Spleen (tissue), 3 donors: ENCODE data around the gene MYRF.

ENCODE experiments used
- POLR2A ChIP-seq, 3 donors: fragments of 450-650 bp; IDR thresholded peaks; one replicate each; pipeline ENCODE4 v1.5.1; 2017; ENCODE audit warnings: antibody characterized with exemption in 3 of 3, mild to moderate bottlenecking in 1 of 3
- POLR2AphosphoS5 ChIP-seq, 3 donors: sonication (generic); formaldehyde crosslinking; IDR thresholded peaks; one replicate each; pipeline ENCODE4 v1.5.1; 2017; ENCODE audit warnings: antibody characterized with exemption in 3 of 3

DNA sequence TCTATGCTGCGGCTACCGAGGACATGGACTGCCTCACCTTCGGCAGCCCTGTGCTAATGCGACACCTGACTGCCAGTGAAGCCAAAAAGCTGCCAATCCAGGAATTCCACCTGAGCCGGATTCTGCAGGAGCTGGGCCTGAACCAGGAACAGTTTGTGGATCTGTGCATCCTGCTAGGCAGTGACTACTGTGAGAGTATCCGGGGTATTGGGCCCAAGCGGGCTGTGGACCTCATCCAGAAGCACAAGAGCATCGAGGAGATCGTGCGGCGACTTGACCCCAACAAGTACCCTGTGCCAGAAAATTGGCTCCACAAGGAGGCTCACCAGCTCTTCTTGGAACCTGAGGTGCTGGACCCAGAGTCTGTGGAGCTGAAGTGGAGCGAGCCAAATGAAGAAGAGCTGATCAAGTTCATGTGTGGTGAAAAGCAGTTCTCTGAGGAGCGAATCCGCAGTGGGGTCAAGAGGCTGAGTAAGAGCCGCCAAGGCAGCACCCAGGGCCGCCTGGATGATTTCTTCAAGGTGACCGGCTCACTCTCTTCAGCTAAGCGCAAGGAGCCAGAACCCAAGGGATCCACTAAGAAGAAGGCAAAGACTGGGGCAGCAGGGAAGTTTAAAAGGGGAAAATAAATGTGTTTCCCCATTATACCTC lies 43.6 kb downstream of the MYRF start:
- no peak for TF ChIP-seq POLR2A (IDR thresholded peaks at IDR 0.05)
- no peak for TF ChIP-seq POLR2AphosphoS5 (IDR thresholded peaks at IDR 0.05)
